Measurements from ENCODE around the gene USP40. TPM values are rescaled to one million over a fixed set of nuclear protein-coding genes. Genes with fewer than 3 reads are reported as not detected.
"Not testable (repeated sequence)": the region's sequence is repeated elsewhere in the genome, so short reads cannot be mapped to it uniquely, and the experiment has no call there.

Gene USP40
- total and polyA plus RNA-seq, 2 experiments from 2014 or later = 5.7 to 11.7 TPM

GRCh38 chr2:233583217-233583965 lies 16.8 kb upstream of the USP40 start:
- H3K9me2 ChIP-seq (ENCODE audit: insufficient read depth); H3K36me3 Mint-ChIP-seq (ENCODE audit: low read depth); H3K4me1 ChIP-seq (ENCODE audit: insufficient read depth); H3K36me3 ChIP-seq (ENCODE audit: insufficient read depth); H3K27me3 Mint-ChIP-seq (ENCODE audit: insufficient read depth, low read depth, poor library complexity); H3K79me2 ChIP-seq (replicated peaks; ENCODE audit: insufficient read depth); H4K20me1 ChIP-seq (replicated peaks; ENCODE audit: insufficient read depth); ATAC-seq; H3F3A ChIP-seq (replicated peaks; ENCODE audit: low read depth); H3K27me3 ChIP-seq (ENCODE audit: insufficient read depth): not testable (repeated sequence)
- Histone ChIP-seq H3K4me2 (peak overlapping the region; percentile 55; the same call in 1 of the 2 replicates), H2AFZ (peak overlapping the region; percentile 23), H3K27ac (ENCODE audit: low read depth) (peak overlapping the region; percentile 68; the same call in 1 of the 2 replicates), H3K4me3 (peak overlapping the region; percentile 47)
- H3K27ac Mint-ChIP-seq = peak overlapping the region; percentile 96
- H3K4me1 Mint-ChIP-seq = peaks cover 10% of the 10 kb centered on the region
- H3K4me3 Mint-ChIP-seq = peak overlapping the region; percentile 55
- peaks cover 15% of the 10 kb centered on the region; the same call in 1 of the 3 replicates for H3K9me3 Mint-ChIP-seq
- peak; percentile 14 for DNase-seq (ENCODE audit: low spot score)

GRCh38 chr2:233577341-233577740 lies 10.8 kb upstream of the USP40 start:
- not testable (repeated sequence) for DNase-seq (ENCODE audit: low spot score); H3K36me3 Mint-ChIP-seq (ENCODE audit: low read depth); H3K4me3 ChIP-seq; H3K4me2 ChIP-seq; H3K4me1 Mint-ChIP-seq; H2AFZ ChIP-seq; H3F3A ChIP-seq (replicated peaks; ENCODE audit: low read depth); H3K79me2 ChIP-seq (replicated peaks; ENCODE audit: insufficient read depth); H3K27me3 Mint-ChIP-seq (ENCODE audit: insufficient read depth, low read depth, poor library complexity); H3K27ac ChIP-seq (ENCODE audit: low read depth); H4K20me1 ChIP-seq (replicated peaks; ENCODE audit: insufficient read depth); H3K9me2 ChIP-seq (ENCODE audit: insufficient read depth); H3K36me3 ChIP-seq (ENCODE audit: insufficient read depth); ATAC-seq; H3K4me1 ChIP-seq (ENCODE audit: insufficient read depth); H3K27me3 ChIP-seq (ENCODE audit: insufficient read depth); H3K4me3 Mint-ChIP-seq; H3K27ac Mint-ChIP-seq
- peaks cover 22% of the 10 kb centered on the region for H3K9me3 Mint-ChIP-seq

- H3K4me3 ChIP-seq = no peak overlapping the region
- H3K27me3 ChIP-seq (ENCODE audit: insufficient read depth) = no peaks in the 10 kb centered on the region
- no peaks in the 10 kb centered on the region for H3K9me2 ChIP-seq (ENCODE audit: insufficient read depth)
- no peak overlapping the region for H3K27ac ChIP-seq (ENCODE audit: low read depth)
- H2AFZ ChIP-seq = peak overlapping the region; percentile 47; the same call in 1 of the 2 replicates
- peaks cover 21% of the 10 kb centered on the region for H3K9me3 Mint-ChIP-seq
- H3F3A ChIP-seq (replicated peaks; ENCODE audit: low read depth) = no peaks in the 10 kb centered on the region
- peaks cover 6% of the 10 kb centered on the region for H3K27me3 Mint-ChIP-seq (ENCODE audit: insufficient read depth, low read depth, poor library complexity)
- H3K4me1 Mint-ChIP-seq = no peaks in the 10 kb centered on the region
- H3K27ac Mint-ChIP-seq = no peak overlapping the region; the same call in 1 of the 2 replicates
- H4K20me1 ChIP-seq (replicated peaks; ENCODE audit: insufficient read depth) = no peaks in the 10 kb centered on the region
- H3K4me1 ChIP-seq (ENCODE audit: insufficient read depth) = no peaks in the 10 kb centered on the region
- no peaks in the 10 kb centered on the region for H3K79me2 ChIP-seq (replicated peaks; ENCODE audit: insufficient read depth)
- ATAC-seq (no peak), DNase-seq (ENCODE audit: low spot score) (no peak)
- peaks cover 8% of the 10 kb centered on the region for H3K36me3 Mint-ChIP-seq (ENCODE audit: low read depth)
- H3K4me3 Mint-ChIP-seq = no peak overlapping the region
- no peaks in the 10 kb centered on the region for H3K36me3 ChIP-seq (ENCODE audit: insufficient read depth)
- H3K4me2 ChIP-seq = no peak overlapping the region
- TF ChIP-seq CTCF (conservative IDR thresholded peaks at IDR 0.05; ENCODE audit: low read depth in 2 of 2) (no peak), STAT1 (IDR thresholded peaks at IDR 0.05; ENCODE audit: unreplicated experiment) (no peak), ZNF462 (CRISPR knock-in tag; IDR thresholded peaks at IDR 0.05) (no peak), POLR2AphosphoS5 (IDR thresholded peaks at IDR 0.05; ENCODE audit: low read depth) (no peak)
Observed at GRCh38 chr2:233572468-233572867, 5.9 kb upstream of the USP40 start.

All from GM23338 (cell line).